ENCODE results near the gene PCDHAC2. TPM values are rescaled to one million over a fixed set of nuclear protein-coding genes. Genes with fewer than 3 reads are reported as not detected.

PCDHAC2 gene
- total and polyA plus RNA-seq, 2 of the 13 experiments (the other 11 are each of a cell fraction or from before 2014, with no cell fraction given), result not detected

DNA sequence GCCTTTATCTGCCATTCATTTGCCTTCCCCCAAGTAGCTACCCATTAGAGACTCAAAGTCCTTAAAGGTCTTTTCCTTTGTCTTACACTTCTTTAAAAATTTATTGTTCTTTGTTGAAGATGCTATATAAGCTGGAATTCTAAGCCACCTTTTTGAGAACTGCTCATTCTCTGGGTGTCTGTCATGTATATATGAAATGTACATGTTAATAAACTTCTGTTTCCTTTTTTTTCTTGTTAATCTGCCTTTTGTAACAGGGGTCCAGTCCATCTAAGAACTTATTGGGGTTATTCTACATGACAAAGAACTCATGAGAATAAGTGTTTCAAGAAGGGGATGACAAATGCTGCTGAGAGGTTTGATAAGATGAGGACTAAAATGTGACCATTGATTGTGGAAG is 41.5 kb downstream of the PCDHAC2 start:
- Histone ChIP-seq H3K4me1 (ENCODE audit: insufficient read depth, low read length) (no peaks in the 10 kb centered on the region), H3K27ac (ENCODE audit: extremely low read length, insufficient read depth, low read length) (no peak overlapping the region), H3K4me3 (replicated peaks in 1 of 3; ENCODE audit: insufficient read depth in 1 of 3, low read depth in 2 of 3, low read length in 3 of 3) (no peak overlapping the region), H3K4me2 (ENCODE audit: low read depth, low read length) (no peak overlapping the region), H3K79me2 (ENCODE audit: insufficient read depth, low read length) (no peaks in the 10 kb centered on the region), H2AFZ (ENCODE audit: low read length) (no peak overlapping the region), H4K20me1 (ENCODE audit: insufficient read depth, low read length) (no peaks in the 10 kb centered on the region), H3K27me3 (ENCODE audit: control insufficient read depth in 1 of 2, insufficient read depth in 2 of 2, low read length in 2 of 2) (no peaks in the 10 kb centered on the region; a peak in 1 of 5 replicates), H3K9me3 (ENCODE audit: low read length) (no peaks in the 10 kb centered on the region), H3K9ac (ENCODE audit: insufficient read depth, low read depth, low read length) (no peak overlapping the region), H3K36me3 (replicated peaks in 1 of 2; ENCODE audit: control insufficient read depth in 1 of 2, insufficient read depth in 2 of 2, low read length in 2 of 2) (no peaks in the 10 kb centered on the region)
- POLR2A ChIA-PET, result no interaction called here
- in situ Hi-C loops (cut with HindIII; ENCODE audit: extremely low pct_ligation_motif_present, low pct_unique_long_range_greater_than_20kb) (no loop called here), intact Hi-C loops (cut with micrococcal nuclease; ENCODE audit: unreplicated experiment) (no loop called here)
- CTCF ChIA-PET (ENCODE audit: low intra/inter-chr PET ratio, low total read pairs), result no interaction called here
- FAIRE-seq, result no peak
- no peak for ATAC-seq
- TF ChIP-seq, protein P1, sequence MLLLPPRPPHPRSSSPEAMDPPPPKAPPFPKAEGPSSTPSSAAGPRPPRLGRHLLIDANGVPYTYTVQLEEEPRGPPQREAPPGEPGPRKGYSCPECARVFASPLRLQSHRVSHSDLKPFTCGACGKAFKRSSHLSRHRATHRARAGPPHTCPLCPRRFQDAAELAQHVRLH (CRISPR knock-in tag; IDR thresholded peaks at IDR 0.05; ENCODE audit: borderline replicate concordance, low read depth), result no peak
- TF ChIP-seq ZNF562 (CRISPR knock-in tag; IDR thresholded peaks at IDR 0.05; ENCODE audit: borderline replicate concordance), result no peak
- no peak for TF ChIP-seq ZMYM3 (CRISPR knock-in tag; IDR thresholded peaks at IDR 0.05)
- no peak for TF ChIP-seq EHMT2 (IDR thresholded peaks at IDR 0.05; ENCODE audit: borderline replicate concordance, low read depth, low read length)
- TF ChIP-seq NFE2L1 (CRISPR knock-in tag; IDR thresholded peaks at IDR 0.05; ENCODE audit: borderline replicate concordance), result no peak
- no peak for TF ChIP-seq TEAD2 (CRISPR knock-in tag; IDR thresholded peaks at IDR 0.05)
- no peak for DNase-seq (ENCODE audit: low spot score)
- BruUV-seq (replicated peaks), result no TSS peak

DNA sequence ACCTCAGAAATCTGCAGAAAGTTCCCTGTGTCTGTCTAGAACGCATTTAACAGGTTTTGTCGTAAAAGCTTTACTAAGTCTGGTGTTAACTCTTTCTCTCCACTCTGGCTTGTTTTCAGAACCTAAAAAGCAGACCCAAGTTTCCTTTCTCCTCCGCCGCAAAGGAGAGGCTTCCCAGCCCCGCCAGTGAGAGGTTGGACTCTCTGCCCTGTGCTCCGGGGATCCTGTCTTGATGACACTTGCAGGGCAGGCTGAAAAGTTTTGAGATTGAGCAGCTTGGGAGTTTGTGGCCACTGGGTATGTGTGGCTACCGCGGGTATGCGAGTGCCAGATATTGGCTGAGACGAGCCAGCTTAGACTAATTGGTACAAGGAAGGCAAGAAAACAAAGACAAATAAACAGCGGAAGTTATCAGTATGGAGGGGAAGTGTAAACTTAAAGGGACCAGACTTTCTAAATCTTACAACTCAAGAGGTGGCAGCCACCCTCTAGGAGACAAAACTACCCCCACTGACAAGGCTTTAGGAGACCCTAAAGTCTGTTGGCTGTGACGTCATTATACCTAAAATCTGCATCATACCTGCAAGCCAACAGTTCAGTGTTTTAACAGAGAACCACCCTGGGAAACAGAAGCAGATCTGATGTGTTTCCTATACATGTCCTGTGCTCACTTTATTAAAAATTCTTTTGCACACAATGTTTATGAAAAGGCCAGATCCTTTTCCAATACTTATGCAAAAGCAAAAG is 43.9 kb downstream of the PCDHAC2 start:
- no peak for DNase-seq (ENCODE audit: low spot score)
- no peaks in the 10 kb centered on the region for H3K9me3 ChIP-seq (ENCODE audit: low read length)
- in situ Hi-C loops (cut with HindIII; ENCODE audit: extremely low pct_ligation_motif_present, low pct_unique_long_range_greater_than_20kb) (no loop called here), intact Hi-C loops (cut with micrococcal nuclease; ENCODE audit: unreplicated experiment) (no loop called here)
- no peak for ATAC-seq
- no peak overlapping the region for H3K9ac ChIP-seq (ENCODE audit: insufficient read depth, low read depth, low read length)
- H3K4me1 ChIP-seq (ENCODE audit: insufficient read depth, low read length), result no peaks in the 10 kb centered on the region
- H4K20me1 ChIP-seq (ENCODE audit: insufficient read depth, low read length), result no peaks in the 10 kb centered on the region
- no peak overlapping the region for H2AFZ ChIP-seq (ENCODE audit: low read length)
- H3K4me2 ChIP-seq (ENCODE audit: low read depth, low read length), result no peak overlapping the region
- POLR2A ChIA-PET, result no interaction called here
- H3K79me2 ChIP-seq (ENCODE audit: insufficient read depth, low read length), result no peaks in the 10 kb centered on the region
- H3K27ac ChIP-seq (ENCODE audit: extremely low read length, insufficient read depth, low read length), result no peak overlapping the region
- no peaks in the 10 kb centered on the region for H3K36me3 ChIP-seq (replicated peaks in 1 of 2; ENCODE audit: control insufficient read depth in 1 of 2, insufficient read depth in 2 of 2, low read length in 2 of 2)
- no TSS peak for BruUV-seq (replicated peaks)
- CTCF ChIA-PET (ENCODE audit: low intra/inter-chr PET ratio, low total read pairs), result no interaction called here
- H3K27me3 ChIP-seq (ENCODE audit: control insufficient read depth in 1 of 2, insufficient read depth in 2 of 2, low read length in 2 of 2), result no peaks in the 10 kb centered on the region; a peak in 2 of 5 replicates
- no peak overlapping the region for H3K4me3 ChIP-seq (replicated peaks in 1 of 3; ENCODE audit: insufficient read depth in 1 of 3, low read depth in 2 of 3, low read length in 3 of 3)
- FAIRE-seq, result no peak
- 28% methylated on average over 12 of the region's 12 CpGs for WGBS (ENCODE audit: low lambda C conversion rate)
- TF ChIP-seq ATF7 (IDR thresholded peaks at IDR 0.05) (peak; percentile 92), ATF7 (CRISPR knock-in tag; IDR thresholded peaks at IDR 0.05) (no peak), SNAI1 (CRISPR knock-in tag; IDR thresholded peaks at IDR 0.05; ENCODE audit: borderline replicate concordance) (no peak), ZNF746 (CRISPR knock-in tag; IDR thresholded peaks at IDR 0.05) (no peak), JDP2 (CRISPR knock-in tag; IDR thresholded peaks at IDR 0.05; ENCODE audit: borderline replicate concordance) (no peak), ZNF253 (CRISPR knock-in tag; IDR thresholded peaks at IDR 0.05; ENCODE audit: borderline replicate concordance) (no peak), ZSCAN22 (CRISPR knock-in tag; IDR thresholded peaks at IDR 0.05) (no peak), EP300 (IDR thresholded peaks at IDR 0.05; ENCODE audit: low read depth in 2 of 2, low read length in 2 of 2) (no peak), EP300 (CRISPR knock-in tag; IDR thresholded peaks at IDR 0.05; ENCODE audit: borderline replicate concordance) (no peak), GATAD1 (CRISPR knock-in tag; IDR thresholded peaks at IDR 0.05) (no peak)

Data from HepG2 (cell line).